KBM-7 (cell line): Measurements from ENCODE around the gene SH3D19.
"Not testable (repeated sequence)": the region's sequence is repeated elsewhere in the genome, so short reads cannot be mapped to it uniquely, and the experiment has no call there.

ENCODE experiments used
- DNase-seq: peaks from one replicate; pipeline ENCODE4 v3.0.0-alpha.2; 2015
- in situ Hi-C: fragments of 300-500 bp; cut with MboI; formaldehyde crosslinking; loops from 2 replicates; pipeline ENCODE4 v1.14.3; 2020; ENCODE audit warnings: low sequenced_read_pairs, low pct_unique_long_range_greater_than_20kb, mixed read lengths

SH3D19 gene

DNA sequence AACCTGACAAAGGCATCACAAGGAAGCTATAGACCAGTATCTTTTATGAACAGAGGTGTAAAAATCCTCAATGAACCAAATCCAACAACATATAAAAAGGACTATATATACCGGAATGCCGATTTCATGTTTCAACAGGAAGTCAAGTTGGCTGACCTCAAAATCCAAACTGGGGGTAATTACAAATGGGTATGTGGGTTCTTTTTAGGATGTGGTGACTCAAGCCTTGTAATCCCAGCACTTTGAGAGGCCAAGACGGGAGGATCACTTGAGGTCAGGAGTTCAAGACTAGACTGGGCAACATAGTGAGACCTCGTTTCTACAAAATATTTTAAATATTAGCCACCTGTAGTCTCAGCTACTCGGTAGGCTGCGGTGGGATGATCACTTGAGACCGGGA, 38.0 kb downstream of the SH3D19 start:
- in situ Hi-C loops = no loop called here
- DNase-seq = no peak

DNA sequence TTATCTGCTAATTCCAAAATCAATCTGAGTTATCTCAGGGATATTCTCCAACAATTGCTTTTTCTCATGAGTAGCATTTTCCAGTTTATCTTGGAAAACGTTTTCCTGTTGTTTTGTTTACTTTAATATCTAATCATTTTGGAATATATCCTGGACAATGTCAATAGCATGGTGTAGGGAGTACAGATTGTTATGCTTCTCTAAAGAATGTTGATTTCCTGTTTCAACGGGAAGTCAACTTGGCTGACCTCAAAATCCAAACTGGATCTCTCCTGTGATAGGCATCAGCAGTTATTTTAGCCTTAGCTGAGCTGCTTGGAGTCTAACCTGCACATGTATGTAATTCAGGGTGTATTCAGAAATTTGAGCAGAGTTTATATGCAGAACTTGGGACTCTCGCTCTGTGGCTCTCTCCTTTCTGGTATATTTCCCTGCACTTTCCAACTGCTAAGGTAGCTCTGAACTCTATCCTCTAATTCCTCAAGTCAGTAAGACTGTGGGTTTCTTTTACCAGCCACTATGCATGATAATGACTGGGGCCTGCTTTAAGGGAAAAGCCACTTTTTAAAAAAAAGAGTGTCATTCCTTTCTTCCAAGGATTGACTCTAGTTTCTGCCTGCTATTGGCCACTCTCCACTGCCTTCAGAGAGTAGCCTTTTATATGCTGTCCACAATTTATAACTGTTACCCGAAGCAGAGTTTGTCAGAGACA, 40.7 kb downstream of the SH3D19 start:
- in situ Hi-C loops = no loop called here
- no peak for DNase-seq

DNA sequence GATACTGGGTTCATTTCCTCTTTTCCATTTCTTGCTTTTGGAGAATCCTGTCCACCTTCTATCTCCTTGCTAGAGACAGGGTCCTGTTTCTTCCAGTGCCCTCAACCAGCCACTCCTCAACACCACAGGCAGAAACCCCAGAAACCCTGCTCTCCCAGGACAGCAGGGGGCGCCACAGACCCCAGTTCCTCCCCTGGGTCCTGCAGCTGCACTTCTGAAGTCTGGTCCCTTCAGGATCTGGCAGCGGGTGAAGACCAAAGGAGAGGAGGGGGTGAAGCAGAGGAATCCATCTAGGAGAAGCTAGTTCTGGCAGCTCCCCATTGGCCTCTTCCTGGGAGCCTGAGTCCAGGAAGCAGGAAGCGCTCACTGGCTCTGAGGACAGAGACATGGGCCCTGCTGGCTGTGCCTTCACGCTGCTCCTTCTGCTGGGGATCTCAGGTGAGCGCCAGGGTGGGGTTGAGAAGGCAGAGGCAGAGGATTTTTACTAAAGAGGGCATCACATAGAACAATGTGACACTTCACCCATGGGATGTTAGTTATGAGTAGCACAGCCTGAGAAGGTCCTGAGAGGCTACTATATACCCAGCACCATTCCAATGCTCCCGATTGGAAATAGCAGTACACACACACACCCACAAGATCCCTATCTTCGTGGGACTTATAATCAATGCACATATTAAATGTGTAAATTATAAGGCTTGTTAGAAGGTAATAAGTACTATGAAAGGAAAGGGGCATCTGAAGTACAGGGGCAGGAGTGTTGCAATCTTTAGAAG, 48.4 kb downstream of the SH3D19 start, which contains the start of gene PRSS48:
TSS of gene PRSS48 (plus strand) at position 375 of the 776 bp plus-strand sequence. CDS start at position 387, 12 bp downstream.
- peak; percentile 62 for DNase-seq
- in situ Hi-C loops = no loop called here

DNA sequence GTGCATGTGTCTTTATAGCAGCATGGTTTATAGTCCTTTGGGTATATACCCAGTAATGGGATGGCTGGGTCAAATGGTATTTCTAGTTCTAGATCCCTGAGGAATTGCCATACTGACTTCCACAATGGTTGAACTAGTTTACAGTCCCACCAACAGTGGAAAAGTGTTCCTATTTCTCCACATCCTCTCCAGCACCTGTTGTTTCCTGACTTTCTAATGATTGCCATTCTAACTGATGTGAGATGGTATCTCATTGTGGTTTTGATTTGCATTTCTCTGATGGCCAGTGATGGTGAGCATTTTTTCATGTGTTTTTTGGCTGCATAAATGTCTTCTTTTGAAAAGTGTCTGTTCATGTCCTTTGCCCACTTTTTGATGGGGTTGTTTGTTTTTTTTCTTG, 56.5 kb downstream of the SH3D19 start:
- DNase-seq, in situ Hi-C loops: not testable (repeated sequence)

DNA sequence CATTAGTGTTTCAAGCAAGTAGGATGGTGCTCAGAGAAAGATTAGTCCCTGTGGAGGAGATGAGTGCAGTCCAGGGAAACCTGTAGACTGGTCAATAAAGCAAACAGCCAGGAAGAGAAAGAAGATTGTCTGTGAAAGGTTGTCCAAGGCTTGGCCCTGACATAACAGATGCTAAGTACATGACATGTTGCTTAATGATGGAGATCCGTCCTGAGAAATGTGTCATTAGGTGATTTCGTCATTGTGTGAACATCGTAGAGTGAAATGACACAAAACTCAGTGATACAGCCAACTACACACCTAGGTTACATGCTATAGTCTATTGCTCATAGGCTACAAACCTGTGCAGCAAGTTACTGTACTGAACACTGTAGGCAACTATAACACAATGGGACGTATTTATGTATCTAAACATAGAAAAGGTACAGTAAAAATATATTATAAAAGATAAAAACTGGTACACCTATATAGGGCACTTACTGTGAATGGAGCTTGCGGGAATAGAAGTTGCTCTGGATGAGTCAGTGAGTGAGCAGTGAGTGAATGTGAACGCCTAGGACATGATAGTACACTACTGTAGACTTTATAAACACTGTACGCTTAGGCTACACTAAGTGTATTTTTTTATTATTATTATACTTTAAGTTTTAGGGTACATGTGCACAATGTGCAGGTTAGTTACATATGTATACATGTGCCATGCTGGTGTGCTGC, 57.4 kb downstream of the SH3D19 start:
- in situ Hi-C loops = no loop called here
- DNase-seq = no peak

DNA sequence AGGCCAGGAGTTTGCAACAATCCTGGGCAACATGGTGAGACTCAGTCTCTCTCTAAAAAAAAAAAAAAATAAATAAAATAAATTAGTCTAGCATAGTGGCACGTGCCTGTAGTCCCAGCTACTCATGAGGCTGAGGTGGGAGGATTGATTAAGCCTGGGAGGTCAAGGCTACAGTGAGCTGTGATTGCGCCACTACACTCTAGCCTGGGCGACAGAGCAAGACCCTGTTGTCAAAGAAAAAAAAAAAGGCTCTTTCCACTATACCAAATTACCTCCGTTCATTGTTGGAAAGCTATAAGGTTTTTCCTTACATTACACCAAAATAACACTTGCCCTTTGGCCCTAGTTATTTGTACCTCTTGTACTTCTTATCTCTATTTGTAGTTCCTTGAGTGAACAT, 58.3 kb downstream of the SH3D19 start:
- in situ Hi-C loops = no loop called here

DNA sequence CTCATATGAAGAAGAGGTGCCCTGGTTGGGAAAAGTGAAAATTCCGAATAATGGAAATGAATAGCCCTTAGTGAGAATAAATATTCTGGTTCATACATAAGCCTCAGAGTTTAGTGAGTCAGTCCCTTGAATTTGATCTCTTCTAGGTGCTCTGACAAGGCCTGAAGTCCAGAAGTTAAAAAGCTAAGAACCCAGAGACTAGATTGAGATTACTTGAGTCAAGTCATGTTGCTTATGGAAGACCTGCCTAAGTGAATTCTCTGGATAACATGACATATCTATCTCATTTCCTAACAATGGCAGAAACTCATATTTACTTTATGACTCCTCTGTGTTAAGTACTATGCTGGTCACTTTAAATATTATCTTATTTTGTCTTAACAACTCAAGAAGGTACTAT, 58.9 kb downstream of the SH3D19 start:
- DNase-seq = no peak
- in situ Hi-C loops = no loop called here

More for the DNA sequence above, 58.3 kb downstream of the SH3D19 start:
- DNase-seq = no peak

DNA sequence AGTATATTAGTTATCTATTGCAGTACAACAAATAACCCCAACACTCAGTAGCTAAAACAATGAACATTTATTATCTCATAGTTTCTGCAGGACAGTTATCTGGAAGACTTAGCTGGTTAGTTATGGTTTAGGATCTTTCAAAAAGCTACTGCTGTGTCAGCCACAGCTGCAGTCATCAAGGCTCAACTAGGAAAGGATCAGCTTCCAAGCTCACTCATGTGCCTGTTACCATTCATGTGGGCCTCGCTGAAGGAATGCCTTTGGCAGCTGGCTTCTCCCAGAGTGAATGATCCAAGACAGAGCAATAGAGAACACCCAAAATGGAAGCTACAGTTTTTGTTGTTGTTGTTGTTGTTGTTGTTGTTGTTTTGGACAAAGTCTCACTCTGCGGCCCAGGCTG, 62.0 kb downstream of the SH3D19 start:
- in situ Hi-C loops = no loop called here
- no peak for DNase-seq

DNA sequence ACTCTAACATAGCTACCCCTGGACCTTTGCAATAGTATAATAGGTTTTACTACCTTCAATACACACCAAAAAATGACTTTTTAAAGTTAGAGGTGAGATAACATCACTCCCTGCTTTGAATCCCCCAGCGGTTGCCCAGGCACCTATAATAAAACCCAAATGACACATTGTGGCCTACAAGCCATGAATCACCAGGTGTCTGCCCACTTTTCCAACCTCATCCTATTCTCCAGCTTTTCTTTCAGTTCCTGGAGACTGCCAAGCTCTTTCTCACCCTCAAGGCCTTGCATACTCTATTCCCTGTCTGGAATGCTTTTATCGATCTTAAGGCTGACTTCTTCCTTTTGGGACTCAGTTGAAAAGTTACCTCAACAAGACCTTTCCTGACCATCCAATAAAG, 64.9 kb downstream of the SH3D19 start:
- in situ Hi-C loops = no loop called here
- DNase-seq = no peak

DNA sequence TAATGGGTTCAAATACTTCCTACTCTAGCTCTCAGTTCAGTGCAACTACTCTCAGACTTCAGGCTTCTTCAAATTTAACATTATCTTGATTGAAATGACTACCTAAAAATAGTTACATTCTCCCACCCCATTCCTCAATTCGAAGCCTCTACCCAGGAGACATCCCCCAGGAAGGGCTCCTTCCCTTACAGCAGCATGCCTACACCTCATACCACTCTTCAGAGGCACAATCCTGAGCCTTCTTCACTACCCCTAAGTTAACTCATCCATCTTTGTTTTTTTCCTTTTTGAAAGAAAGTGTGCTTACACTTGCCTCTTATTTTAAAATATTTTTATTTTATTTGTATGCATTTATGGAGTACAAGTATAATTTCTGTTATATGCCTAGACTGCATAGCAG, 65.7 kb downstream of the SH3D19 start:
- DNase-seq = no peak
- in situ Hi-C loops = no loop called here

DNA sequence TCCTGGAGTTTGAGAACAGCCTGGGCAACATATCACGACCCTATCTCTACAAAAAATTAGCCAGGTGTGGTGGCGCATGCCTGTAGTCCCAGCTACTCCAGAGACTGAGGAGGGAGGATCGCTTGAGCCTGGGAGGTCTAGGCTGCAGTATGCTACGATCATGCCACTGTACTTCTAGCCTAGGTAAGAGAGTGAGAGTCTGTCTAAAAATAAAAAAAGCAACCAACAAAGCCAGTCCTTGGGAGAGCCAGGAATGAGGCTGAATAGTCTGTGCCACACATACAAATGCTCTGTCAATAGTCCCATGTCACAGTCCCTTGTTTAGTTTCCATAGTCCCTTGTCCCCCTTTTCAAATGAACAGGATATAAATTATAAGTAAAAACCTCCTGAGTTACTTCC, 67.7 kb downstream of the SH3D19 start:
- in situ Hi-C loops = no loop called here
- DNase-seq = no peak

DNA sequence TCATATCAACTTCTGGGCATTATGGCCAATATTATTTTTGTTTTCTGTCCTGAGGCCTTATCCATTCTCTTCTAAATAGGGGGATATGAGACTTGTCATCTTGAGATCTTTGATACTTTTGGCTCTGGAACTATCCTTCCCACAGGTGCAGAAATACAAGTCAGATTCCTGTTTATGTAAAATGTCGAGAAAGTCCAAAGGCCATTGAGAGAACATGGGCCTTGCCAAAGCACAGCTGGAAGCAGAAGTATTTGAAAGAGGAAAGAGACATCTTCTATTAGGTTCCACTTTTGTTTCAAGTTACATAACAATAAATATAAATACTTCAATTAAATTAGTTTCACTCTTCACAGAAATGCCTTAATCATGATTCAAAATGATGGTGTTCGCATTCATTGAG, 69.3 kb downstream of the SH3D19 start:
- in situ Hi-C loops = no loop called here
- DNase-seq = no peak

DNA sequence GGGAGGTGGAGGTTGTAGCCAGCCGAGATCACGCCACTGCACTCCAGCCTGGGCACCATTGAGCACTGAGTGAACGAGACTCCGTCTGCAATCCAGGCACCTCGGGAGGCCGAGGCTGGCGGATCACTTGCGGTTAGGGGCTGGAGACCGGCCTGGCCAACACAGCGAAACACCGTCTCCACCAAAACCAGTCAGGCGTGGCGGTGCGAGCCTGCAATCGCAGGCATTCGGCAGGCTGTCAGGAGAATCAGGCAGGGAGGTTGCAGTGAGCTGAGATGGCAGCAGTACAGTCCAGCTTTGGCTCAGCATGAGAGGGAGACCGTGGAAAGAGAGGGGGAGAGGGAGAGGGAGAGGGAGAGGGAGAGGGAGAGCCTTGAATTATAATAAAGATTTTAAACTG, 69.7 kb downstream of the SH3D19 start:
- in situ Hi-C loops, DNase-seq: not testable (repeated sequence)

DNA sequence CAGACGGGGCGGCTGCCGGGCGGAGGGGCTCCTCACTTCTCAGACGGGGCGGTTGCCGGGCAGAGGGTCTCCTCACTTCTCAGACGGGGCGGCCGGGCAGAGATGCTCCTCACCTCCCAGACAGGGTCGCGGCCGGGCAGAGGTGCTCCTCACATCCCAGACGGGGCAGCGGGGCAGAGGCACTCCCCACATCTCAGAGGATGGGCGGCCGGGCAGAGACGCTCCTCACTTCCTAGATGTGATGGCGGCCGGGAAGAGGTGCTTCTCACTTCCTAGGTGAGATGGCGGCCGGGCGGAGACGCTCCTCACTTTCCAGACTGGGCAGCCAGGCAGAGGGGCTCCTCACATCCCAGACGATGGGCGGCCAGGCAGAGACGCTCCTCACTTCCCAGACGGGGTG, 70.2 kb downstream of the SH3D19 start:
- DNase-seq, in situ Hi-C loops: not testable (repeated sequence)

DNA sequence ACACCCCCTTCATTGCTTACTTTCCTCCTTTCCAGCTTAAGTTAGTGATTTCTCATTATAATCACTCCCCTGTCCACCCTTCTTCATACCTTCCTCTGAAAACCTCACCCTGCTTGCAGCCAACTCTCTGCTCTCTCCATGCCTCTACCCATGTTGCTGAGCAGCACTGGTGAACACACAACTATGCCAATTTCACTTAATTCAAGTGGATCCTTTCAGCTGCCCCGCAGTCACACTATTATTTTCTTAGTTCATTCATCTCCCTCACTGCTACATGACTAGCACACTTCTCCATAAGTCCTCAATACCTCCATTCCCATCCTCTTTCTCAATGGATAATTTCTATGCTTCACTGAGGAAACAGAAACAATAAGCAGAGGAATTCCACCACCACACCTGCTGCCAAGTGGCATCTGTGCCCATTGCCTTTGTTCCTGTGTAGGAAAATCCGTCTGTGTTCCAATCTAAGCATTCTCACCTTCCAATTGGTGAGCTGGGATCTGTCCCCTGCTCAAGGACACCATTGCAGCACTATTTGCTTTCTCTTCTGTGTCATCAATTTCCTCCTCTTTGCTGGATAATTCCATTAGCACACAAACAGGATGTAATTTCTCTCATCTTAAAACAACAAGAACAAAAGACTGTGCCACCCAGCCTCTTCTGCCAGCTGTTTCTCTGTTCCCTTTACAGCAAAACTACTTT, 73.7 kb downstream of the SH3D19 start:
- DNase-seq = no peak
- in situ Hi-C loops = no loop called here

DNA sequence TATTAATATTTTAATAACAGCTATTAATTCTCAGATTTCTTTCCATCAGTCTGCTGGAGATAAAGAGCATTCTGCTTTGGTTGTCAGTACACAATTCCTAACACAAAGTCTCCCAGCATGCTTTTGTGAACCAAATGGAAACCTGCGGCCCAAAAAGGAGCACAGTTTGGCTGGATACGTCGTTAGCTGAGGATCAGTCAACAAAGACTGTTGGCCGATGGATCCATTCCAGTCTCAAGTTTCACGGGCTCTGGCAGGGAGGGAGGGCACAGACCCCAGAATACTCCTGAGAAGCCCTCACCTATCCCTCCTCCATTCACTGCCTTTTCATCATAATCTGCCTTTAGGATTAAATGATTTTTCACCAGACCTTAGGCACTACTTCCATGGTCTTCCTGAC, 74.7 kb downstream of the SH3D19 start:
- DNase-seq = no peak
- in situ Hi-C loops = no loop called here

DNA sequence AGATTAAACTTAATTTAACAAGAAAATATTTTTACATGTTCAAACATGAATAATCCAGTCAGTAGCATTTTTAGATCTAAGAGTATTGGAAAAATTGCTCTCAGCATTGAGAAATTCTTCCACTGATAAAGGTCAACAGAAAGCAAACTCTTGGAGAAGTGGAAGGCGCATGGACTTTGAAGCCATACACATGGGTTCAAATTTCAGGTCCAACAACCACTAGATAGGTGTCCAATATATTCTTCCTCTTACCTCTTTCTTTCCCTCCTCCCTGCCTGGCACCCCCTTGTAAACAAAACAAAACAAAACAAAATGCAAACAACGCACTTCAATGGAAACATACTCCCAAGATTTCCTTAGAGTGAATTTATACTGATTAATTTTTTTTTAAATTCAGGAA, 76.9 kb downstream of the SH3D19 start:
- DNase-seq = no peak
- in situ Hi-C loops = no loop called here

DNA sequence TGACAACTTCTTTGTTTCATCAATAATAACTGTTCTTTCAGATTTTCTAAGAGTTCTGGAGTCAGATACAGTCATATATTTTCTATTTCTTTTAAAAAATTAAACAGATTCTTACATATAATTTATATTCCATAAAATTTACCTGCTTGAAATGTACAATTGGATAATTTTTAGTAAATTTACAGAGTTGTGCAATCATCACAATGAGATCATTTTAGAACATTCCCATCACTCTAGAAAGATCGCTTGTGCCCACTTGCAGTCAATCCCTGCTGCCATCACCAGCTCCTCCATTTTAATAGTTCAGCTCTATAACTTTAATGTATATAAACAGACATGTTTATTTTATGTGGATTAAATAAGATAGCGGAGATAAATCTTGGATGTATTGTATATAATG, 78.0 kb downstream of the SH3D19 start:
- in situ Hi-C loops = no loop called here
- DNase-seq = no peak

DNA sequence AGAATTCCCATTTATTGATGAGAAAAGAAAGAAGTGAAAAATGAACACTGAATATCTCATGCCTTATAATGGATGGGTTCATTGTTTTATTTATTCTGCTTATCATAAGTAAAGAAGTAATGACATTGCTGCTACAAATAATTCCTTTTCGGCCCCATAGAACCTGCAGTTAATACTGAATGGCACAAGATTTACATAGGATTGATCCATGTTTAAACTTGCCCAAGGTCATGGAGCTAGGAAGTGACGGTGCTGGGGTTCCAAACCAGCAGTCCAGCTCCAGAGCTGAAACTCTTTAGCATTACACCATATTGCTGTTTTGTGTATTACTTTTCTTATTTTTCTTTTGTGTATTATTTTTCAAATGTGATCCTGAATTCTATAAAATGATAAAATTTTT, 78.7 kb downstream of the SH3D19 start:
- in situ Hi-C loops = no loop called here
- DNase-seq = no peak

DNA sequence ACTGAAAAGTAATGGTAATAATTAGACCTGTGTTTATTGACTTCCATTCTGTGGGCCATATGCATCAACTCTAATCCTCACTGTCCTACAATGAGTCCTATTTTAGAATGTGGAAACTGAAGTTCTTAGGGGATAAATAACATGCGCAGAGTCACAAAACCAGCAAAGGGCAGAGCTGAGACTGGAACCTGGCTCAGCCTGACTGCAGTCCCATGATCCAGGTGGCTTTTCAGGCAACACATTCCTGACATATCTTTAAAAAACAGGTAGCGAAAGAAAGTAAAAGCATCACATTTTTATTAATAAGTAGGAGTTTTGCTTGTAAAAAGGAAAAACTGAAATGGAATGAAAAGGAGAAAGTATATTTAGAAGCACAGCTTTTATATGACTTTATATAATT, 83.1 kb downstream of the SH3D19 start:
- in situ Hi-C loops = no loop called here
- DNase-seq = no peak
